Ishikawa (cell line): ENCODE data around the gene AFAP1L1.

ENCODE experiments used
- CEBPB ChIP-seq: IDR thresholded peaks from 2 replicates; pipeline ENCODE4 v1.6.1; 2012
- RAD21 ChIP-seq: IDR thresholded peaks from 2 replicates; pipeline ENCODE4 v1.6.1; 2012; ENCODE audit warnings: low read depth
- TAF1 ChIP-seq: IDR thresholded peaks from 2 replicates; pipeline ENCODE4 v1.6.1; 2012; ENCODE audit warnings: low read depth, mild to moderate bottlenecking
- TEAD4 ChIP-seq: IDR thresholded peaks from 2 replicates; pipeline ENCODE4 v1.6.1; 2012
- YY1 ChIP-seq: IDR thresholded peaks from 2 replicates; pipeline ENCODE4 v1.6.1; 2012; ENCODE audit warnings: low read depth
- TF ChIP-seq, protein P1 (sequence below): IDR thresholded peaks from 2 replicates; pipeline ENCODE4 v1.6.1; 2012; ENCODE audit warnings: low read depth, mild to moderate bottlenecking
- TF ChIP-seq, protein P2 (sequence below): IDR thresholded peaks from 2 replicates; pipeline ENCODE4 v1.6.1; 2012
- TF ChIP-seq, protein P3 (sequence below): IDR thresholded peaks from 2 replicates; pipeline ENCODE4 v1.6.1; 2012

DNA sequence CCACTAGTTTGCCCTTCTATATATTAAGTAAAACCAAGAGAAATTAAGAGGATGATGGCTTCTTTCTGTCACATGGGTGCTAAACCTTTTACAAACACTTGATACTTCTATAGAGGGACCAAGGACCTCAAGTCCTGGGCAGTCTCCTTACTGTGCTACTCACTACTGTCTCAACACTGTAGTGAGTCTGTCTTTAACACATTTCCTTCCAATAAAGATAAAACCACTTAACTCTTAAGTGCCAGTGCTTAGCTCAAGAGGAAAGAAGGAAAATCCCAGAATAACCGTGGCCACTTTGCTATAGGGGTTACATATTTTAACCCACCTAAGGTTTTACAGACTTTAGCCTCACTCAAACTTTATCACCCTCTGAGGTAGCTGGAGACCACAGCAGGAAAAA is 69.3 kb downstream of the AFAP1L1 start:
- TF ChIP-seq RAD21 = no peak
- no peak for TF ChIP-seq TEAD4
- TF ChIP-seq, protein P1, sequence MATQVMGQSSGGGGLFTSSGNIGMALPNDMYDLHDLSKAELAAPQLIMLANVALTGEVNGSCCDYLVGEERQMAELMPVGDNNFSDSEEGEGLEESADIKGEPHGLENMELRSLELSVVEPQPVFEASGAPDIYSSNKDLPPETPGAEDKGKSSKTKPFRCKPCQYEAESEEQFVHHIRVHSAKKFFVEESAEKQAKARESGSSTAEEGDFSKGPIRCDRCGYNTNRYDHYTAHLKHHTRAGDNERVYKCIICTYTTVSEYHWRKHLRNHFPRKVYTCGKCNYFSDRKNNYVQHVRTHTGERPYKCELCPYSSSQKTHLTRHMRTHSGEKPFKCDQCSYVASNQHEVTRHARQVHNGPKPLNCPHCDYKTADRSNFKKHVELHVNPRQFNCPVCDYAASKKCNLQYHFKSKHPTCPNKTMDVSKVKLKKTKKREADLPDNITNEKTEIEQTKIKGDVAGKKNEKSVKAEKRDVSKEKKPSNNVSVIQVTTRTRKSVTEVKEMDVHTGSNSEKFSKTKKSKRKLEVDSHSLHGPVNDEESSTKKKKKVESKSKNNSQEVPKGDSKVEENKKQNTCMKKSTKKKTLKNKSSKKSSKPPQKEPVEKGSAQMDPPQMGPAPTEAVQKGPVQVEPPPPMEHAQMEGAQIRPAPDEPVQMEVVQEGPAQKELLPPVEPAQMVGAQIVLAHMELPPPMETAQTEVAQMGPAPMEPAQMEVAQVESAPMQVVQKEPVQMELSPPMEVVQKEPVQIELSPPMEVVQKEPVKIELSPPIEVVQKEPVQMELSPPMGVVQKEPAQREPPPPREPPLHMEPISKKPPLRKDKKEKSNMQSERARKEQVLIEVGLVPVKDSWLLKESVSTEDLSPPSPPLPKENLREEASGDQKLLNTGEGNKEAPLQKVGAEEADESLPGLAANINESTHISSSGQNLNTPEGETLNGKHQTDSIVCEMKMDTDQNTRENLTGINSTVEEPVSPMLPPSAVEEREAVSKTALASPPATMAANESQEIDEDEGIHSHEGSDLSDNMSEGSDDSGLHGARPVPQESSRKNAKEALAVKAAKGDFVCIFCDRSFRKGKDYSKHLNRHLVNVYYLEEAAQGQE = no peak
- no peak for TF ChIP-seq CEBPB
- no peak for TF ChIP-seq TAF1
- TF ChIP-seq, protein P2, sequence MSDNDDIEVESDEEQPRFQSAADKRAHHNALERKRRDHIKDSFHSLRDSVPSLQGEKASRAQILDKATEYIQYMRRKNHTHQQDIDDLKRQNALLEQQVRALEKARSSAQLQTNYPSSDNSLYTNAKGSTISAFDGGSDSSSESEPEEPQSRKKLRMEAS = no peak
- TF ChIP-seq YY1 = no peak
- TF ChIP-seq, protein P3, sequence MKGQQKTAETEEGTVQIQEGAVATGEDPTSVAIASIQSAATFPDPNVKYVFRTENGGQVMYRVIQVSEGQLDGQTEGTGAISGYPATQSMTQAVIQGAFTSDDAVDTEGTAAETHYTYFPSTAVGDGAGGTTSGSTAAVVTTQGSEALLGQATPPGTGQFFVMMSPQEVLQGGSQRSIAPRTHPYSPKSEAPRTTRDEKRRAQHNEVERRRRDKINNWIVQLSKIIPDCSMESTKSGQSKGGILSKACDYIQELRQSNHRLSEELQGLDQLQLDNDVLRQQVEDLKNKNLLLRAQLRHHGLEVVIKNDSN = no peak
